Globus pallidus (tissue), 1 donor: ENCODE data around the gene KAZN.

Experiments used
- DNase-seq: peaks from one replicate; pipeline ENCODE4 v3.0.0-alpha.2; 2015; ENCODE audit warnings: low spot score

The KAZN gene

DNA sequence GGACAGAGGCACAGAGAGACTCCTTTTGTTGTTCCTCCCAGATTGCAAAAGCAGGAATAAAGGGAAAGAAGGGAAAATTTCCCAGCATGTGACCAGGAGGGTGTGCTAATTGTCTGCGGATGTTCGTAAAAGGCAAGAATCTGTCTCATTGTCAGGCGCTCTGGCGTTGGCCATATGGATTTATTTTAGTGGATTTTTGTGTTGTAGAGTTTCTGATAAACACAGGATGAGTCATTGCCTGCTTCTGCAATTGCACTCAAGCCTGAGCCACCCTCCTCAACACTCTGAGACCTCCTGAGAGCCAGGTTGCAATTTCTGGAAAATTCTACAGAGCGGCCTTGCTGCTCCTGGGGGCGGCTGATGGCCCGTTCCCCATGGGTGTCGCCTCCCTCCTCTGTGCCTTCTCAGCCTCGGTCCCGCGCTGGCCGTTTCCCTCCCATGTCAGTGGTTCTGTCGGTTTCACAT lies 227.7 kb downstream of the KAZN start:
- DNase-seq: no peak

DNA sequence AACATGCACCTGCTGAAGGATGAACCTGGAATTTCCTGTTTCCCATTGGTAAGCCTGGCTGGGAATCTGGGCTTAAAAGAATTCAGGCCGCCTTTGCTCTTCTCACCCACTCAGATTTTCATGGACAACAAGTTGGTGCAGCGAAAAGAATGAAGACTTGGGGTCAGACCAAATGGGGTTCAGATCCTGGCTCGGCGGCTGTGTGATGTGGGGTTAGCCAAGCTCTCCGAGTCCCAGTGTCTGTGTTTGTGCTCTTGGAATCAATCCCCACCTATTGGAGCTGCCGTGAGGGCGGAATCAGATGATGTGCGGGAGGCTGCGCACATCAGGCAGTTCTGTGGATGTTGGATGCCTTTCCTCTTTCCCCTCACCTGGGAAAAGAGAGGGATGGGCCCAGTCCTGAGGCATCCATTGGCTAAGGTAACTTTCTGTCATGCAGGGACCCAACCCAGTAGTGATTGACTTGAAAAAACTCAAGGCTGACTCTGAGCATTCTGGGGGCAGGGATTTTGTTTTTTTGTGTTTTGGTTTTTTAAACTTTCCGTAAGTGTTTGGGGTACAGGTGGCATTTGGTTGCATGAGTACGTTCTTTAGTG lies 228.3 kb downstream of the KAZN start:
- no peak for DNase-seq

- DNase-seq: no peak
These were observed 229.4 kb downstream of the KAZN start for GRCh38 chr1:14827870-14828269.

DNA sequence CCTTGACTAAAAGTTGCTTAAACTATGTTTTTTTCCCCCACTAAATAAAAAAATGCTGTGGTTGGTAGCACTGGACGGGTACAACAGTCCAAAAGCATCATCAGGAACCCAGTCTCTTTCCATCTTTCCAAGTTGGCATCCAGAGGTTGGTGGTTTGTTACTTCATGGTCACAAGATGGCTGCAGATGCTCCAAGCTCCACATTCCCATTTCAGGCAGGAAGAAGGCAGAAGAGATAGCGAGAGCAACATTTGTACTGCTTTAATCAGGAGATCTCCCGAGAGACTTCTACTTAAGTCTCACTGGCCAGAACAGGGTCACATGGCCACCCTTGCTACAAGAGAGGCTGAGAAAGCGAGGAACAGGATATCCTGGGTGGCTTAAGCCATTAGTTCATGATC lies 230.2 kb downstream of the KAZN start:
- no peak for DNase-seq

DNA sequence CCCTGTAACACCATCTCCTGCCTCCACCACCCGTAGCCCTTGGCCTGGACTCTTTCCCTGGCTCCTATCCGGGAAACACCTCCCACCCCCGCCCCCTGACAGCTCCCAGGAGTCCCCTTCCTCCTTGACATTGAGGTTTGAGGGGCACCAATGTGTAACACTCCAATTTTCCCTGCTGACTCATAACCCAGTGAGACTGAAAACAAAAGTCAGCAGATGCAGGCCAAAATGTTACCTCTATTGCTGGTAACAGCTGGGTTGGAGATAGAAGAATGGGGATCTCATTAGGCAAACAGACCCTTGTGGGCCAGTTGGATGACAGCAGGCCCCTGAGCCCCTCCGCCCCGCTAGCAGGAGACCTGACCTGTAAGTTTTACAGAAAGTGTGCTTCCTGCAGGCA lies 237.2 kb downstream of the KAZN start:
- DNase-seq: no peak

- no peak for DNase-seq
These were observed 238.1 kb downstream of the KAZN start for GRCh38 chr1:14836426-14837140.

DNA sequence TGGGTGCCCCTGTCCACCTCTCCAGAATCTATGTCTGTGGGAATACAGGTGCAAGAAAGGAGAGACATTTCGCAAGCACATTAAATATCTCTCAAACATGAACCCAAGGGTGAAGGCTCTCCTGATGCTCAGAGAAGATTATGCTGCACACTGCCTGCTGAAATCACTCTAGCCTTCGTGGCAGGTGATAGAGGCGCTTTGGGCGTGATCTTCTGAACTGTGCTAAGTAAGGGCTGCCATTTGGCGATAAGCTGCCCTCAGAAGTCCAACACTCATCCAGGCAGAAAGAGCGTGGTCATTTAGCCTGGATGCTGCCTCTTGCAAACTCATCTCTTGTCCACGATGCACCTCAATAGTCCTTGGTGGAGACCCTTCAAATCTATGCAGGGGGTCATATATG lies 241.9 kb downstream of the KAZN start:
- DNase-seq: no peak

GRCh38 chr1:14841456-14841855 lies 243.0 kb downstream of the KAZN start:
- no peak for DNase-seq

DNA sequence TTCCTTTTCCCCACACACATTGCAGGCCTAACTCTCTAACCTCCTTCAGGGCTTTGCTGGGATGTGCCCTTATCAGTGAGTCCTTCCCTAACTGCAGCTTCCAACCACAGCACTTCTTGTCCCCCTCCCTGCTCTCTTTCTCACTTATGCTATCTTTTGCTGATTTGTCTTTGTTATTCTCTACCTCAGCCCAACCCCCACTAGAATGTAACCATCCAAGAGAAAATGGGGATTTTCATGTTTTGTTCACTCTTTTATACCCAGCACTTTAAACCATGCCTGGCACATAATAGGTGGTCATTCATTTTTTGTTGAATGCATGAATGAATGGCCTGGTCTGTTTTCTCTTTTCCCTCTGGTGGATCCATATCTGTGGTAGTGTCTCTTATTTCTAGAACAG lies 243.5 kb downstream of the KAZN start:
- DNase-seq: no peak

GRCh38 chr1:14842361-14842760 lies 243.9 kb downstream of the KAZN start:
- no peak for DNase-seq

- no peak for DNase-seq
These were observed 244.4 kb downstream of the KAZN start for GRCh38 chr1:14842891-14843290.

DNA sequence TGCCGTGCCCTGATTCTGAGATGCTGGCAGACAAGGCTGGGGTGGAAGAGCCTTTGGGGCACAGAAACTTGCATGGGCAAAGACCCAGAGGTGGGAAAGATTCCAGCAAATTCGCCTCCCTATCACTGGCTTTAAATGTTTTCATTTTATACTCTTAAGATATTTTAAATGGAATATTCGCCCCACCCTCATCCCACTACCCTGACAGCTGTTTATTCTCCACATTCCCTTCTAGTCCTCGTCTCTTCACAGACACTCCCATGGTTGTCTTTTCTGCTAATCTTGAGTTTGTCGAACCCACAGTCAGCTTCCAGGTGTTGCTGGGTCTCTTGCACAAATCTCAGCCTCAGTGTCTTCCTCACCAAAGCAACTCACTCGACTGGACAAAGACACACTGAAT lies 245.0 kb downstream of the KAZN start:
- no peak for DNase-seq

DNA sequence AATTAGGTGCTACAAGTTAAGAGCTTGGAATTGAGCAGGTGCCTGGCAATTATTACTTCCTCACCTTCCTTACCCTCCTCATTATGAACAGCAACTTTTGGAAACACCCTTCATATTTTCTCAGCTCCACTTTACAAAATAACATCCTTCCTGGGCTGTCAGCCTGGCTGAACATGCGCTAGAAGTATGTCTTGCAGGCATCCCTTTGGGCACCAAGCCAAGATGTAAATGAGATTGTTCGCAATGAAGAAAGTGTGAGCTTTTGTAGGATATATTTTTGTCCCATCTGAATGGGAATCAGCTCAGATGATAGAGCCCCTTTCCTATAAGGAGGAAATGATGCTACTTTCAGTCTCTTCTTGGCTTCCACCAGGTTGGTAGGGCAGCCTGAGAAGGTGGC lies 245.9 kb downstream of the KAZN start:
- no peak for DNase-seq

- DNase-seq: no peak
These were observed 246.6 kb downstream of the KAZN start for GRCh38 chr1:14844923-14845617.

GRCh38 chr1:14845851-14846250 lies 247.4 kb downstream of the KAZN start:
- DNase-seq: no peak

- DNase-seq: no peak
These were observed 248.2 kb downstream of the KAZN start for GRCh38 chr1:14846688-14847087.

GRCh38 chr1:14848203-14848602 lies 249.7 kb downstream of the KAZN start:
- DNase-seq: no peak

- no peak for DNase-seq
These were observed 250.1 kb downstream of the KAZN start for GRCh38 chr1:14848625-14849024.

DNA sequence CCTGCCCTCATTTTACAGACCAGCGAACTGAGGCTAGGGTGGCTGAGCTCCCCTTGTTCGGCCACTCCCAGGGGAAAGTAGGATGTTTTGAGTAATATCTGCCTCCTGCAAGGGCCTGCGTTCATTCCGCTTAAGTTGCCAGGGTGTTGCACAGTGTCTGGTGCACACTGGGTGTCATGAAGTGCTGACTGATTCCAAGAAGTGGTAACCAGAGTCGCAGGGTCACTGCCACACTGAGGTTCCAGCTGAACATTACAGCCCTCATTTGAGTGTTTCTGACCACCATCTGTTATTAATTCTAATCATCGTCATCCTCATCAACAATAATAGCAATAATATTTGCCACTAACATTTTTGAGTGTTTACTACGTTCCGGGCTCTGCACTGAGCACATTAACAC lies 250.6 kb downstream of the KAZN start:
- no peak for DNase-seq

- no peak for DNase-seq
These were observed 252.1 kb downstream of the KAZN start for GRCh38 chr1:14850563-14850962.

GRCh38 chr1:14851760-14852159 lies 253.3 kb downstream of the KAZN start:
- DNase-seq: no peak

DNA sequence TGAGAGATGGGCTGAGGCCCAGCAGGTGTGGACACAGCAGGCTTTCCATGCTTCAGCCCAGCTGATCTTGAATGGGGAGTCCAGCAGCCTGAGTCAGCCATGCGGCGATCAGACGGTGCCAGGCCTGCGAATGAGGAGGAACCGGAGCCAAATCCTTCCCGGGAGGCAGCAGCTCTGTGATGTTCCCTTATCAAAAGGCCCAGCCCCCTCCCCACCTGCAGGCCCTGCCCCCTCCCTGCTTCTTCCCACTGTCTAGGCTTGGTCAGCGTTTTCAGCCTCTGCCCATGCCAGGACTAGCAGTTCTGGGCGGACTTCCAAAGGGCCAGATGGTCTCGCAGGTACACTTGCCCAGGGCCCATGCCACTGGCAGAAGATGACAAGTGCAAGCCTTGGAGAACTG lies 253.8 kb downstream of the KAZN start:
- no peak for DNase-seq

DNA sequence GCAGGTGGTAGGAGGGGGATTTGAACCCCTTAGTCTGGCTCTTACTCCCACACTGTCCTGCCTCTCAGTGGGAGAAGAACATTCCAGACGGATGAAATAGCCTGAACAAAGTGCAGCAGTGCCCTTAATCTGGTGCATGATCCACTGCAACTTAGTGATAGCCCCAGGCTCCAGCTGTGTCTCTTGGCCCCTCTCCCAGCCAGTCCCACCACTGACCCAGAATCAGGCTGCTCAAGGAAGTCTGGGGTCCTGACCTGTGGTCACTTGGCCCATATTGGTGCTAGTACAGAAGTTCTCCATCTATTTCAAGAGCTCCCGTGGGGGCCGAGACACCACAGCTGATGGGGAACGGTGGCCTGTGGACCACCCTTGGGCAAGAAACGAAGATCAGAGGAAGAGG lies 255.0 kb downstream of the KAZN start:
- DNase-seq: no peak
